ENCODE measurements around the gene NELFB.

NELFB gene

GRCh38 chr9:137294681-137295237 lies 39.6 kb downstream of the NELFB start:
- DNase-seq, result no peak

GRCh38 chr9:137295238-137295811 lies 40.2 kb downstream of the NELFB start:
- DNase-seq, result peak; percentile 41

DNA sequence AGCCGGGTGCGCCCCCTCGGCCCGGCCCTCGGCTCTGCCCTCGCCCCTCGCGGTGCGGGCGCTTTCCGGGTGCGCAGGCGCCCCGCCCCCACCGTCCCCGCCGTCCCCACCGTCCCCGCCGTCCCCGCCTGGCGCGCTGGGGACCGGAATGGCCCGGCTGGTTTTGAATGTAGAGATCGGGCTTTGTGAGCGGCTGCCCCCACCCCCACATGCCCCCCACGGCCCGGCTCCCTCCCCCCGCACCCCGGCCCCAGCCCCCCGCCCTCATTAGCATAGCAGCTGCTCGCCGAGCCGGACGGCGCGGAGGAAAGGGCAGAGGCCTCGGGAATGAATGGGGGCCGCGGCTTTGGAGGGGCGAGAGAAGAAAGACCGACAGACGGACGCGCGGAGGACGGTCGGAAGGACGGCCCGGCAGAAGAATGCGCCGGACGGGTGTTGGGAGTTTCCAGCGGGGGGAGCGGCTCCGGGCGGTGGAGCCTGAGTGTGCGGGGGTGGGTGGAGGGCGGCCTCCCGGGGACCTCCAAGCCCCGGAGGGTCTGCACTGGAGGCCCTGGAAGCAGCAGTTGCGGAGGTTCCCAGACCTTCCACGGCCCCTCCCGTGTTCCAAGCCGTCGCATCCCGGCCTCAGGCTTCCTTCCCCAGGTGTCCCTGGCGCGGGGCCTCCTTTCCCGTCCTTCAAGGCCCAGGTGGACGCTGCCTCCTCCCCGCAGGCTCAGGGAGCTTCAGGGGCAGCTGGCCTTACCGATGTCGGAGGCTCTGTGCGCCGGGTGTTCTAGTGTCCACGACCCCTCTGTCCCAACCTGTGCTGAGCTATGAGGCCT lies 40.9 kb downstream of the NELFB start:
- no peak for DNase-seq

DNA sequence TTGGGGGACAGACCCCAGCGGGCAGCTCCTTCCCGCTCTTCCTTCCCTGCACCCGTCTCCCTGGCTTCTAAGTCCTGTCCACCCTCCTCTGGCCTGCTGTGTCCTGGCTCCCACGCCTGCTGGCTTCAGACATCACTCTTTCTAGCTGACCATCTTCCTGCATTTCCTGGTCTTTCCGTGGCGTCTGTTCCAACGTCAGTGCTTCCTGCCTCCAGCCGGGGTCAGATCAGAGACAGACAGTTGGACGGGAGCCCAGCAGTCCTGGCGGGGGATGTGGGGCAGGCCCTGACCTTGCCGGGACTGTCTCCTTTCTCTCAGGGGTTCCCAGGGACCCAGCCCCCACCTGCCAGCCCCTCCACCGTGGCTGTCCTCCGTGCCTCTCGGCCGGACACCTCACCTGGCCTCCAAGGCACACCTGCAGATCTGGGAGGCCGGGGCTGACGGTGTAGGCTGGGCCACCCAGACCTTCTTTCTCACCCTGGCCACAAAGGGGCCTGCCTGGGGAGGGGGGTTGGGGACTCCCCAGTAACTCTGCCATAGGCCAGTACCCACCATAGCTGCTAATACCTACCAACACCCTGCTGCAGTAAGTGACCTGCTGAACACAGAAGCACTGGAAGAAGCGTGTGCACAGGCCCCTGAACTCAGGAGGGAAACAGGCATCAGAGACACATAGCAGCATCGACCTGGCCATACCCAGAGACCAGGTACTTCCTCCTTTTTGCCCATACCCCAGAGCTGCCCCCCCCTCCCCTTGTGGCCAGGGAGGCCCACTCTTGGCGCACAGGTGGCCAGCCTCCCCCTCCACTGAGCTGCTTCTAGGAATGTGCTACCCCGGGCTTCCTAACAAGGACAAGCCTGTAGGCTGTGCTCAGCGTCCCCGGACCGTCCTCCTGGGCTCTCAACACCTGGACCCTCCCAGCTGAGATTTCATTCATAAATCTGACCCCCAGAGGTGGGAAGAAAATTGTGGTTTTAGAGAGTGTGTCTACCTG lies 41.8 kb downstream of the NELFB start:
- DNase-seq, result no peak

GRCh38 chr9:137297966-137298365 lies 42.8 kb downstream of the NELFB start:
- DNase-seq, result no peak

DNA sequence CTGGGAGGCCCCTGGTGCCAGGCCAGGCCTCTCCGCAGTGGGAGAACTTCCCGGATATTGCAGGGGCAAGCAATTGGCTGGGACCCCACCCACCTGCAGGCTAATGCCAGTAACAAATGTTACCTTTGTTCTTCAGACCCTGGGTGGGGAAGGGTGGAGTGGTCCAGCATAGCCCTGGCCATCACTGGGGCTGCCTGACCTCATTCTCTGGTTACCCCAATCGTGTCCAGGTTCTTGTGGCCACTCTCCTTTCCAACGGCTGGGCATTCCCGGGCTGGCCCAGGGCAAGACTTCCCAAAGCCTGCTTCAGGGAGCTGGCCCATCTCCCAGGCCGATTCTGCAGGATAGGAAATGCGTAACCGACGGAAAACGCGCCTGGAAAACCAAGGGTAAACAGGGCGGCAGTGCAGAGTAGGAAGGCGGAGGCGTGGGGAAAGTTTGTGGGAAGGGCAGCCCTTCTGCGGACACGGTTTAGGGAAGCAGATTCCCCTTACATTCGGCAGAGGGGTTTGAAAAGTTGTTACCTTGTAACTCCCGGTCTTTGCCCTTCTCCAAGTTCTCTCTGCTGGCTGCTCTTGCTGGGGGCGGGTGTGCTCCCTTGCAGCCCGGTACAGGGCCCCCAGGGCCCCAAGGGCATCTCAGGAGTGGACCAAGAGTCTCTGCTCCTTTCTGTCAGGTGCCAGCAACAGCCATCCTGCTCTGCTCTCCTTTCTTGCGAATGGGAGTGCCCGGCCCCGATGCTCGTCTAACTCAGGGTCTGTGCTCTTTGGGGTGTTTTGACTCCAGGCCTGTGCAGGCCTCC lies 43.5 kb downstream of the NELFB start:
- DNase-seq, result no peak

DNA sequence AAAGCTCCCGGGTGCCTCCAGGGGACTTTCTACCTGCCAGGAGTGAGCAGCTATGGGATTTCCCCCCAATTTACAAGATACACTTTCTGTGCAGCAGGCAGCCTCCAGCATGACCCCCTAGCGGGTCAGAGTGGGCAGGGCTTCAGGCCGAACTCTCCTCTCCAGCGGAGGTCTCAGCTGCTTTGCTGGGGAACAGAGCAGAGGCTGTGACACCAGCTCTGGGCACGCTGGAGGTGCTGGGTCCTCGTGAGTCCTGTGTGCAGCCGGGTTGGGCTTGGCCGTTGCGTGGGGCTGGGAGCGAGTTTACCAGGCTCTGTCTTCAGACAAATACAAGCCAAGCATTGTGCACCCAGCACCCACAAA lies 44.1 kb downstream of the NELFB start:
- no peak for DNase-seq

- DNase-seq, result no peak
These were observed 44.8 kb downstream of the NELFB start for GRCh38 chr9:137299938-137300337.

DNA sequence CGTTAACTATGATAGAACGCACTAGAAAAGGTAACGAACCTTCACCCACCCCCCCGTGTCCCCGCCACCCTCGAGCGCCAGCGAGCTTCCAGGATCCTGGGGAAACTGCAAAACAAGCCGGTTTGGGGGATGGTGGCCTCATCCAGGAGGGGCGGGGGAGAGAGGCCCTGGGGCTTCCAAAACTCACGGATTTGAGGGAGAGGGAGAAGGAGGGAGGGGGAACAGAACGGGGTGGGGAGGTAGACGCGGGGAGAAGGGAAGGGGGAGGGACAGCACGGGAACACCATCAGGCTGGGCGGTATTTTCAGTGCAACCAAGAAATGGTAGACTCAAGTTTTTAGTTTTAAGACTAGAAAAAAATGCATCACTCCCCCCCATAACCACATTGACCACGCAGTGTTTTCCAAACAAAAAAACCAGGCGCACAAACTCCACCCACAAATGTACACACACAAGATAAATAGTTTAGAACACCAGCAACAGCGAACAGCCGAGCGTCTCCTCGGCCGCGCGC lies 45.5 kb downstream of the NELFB start:
- no peak for DNase-seq

GRCh38 chr9:137301081-137301947 lies 46.2 kb downstream of the NELFB start:
- no peak for DNase-seq

- DNase-seq, result peak; percentile 89
These were observed 47.0 kb downstream of the NELFB start, which contains the start of gene NRARP for GRCh38 chr9:137302118-137302448. NRARP (minus strand) TSS chr9:137302271; CDS start chr9:137301928, 343 bp downstream.

DNA sequence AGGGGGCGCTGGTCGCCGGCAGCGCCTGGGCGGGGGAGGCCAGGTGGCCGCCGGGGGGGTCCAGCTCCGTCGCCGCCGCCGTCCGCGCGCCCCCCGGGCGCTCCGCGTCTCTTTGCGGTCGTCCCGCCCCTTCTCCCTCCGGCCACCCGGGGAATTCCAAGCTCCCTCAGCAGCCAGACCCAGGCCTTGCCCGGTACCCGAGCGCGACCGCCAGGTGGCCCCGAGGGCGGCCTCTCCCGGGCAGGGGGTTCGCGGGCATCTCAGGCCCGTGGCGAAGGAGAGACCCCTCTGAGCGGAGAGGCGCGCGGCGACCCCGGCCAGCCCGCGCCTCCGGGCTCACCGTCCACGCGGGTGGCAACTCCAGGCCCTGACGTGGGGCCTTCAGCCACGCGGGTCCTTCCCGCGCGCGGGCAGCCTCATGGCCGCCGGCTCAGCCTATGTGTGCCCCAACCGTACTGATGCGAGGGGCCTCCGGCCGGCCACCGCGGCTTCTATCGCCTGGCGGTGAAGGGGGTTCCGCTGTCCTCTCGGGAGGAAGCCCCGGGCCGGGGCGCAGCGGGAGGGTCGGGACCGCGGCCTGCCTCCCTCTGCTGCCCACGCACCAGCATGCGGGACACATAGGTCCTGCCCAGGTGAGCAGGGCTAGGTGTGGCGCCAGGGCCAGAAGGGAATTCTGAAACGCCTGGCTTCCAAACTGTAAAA lies 47.5 kb downstream of the NELFB start:
- DNase-seq, result no peak

- DNase-seq, result no peak
These were observed 48.2 kb downstream of the NELFB start for GRCh38 chr9:137303151-137303892.

DNA sequence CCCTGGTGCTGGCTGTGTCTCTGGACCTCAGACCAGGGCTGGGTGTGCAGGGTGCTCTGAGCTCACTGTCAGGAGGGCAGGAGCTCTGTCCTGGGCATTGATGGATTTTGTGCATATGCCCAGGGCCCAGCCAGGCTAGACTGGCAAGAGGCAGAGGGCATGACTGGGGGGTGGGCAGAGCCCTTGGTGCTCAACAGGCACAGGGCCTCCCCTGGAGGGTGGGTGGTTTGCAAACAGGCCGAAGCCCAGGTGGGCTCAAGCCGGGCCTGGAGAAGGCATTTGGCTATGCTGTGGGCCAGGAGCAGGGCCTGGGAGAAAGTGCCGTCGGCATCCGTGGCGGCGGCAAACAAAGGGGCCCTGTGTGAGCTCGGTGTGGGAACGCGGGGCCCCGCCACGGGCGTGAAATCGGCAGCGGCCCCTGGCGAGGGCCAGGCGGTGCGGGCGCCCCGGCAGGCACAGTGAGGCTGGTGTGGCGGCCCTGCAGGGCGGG lies 48.8 kb downstream of the NELFB start:
- DNase-seq, result no peak

DNA sequence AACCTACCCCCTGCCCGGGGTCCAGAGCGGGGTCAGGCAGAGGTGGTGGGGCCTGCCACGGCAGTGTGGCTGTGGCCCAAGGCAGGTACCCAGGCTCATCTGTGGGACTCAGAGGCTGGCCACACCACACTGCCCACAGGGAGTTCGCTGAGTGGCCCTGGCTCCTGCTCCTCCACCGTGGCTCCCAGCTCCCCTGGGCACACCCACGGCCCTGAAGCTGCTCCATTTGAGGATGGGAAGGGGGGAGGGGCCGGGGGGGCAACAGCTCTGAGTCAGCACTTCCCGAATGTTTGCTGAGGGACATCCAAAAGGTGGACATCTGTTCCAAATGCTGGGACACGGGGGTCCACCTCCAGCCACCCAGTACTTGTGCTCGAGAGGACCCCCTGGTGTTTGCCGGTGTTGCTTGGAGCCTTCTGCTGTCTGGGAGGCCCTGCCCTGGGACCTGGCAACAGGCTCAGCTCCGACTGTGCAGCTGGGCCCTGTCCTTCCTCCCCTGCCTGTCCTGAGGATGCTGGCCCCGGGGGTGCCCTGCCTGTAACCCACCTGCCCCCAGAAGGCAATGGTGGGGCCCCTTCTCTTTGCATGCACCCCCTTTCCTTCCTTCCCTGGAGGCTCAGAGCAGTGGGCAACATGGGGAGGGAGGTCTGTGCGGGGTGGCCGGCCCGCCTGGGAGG lies 49.4 kb downstream of the NELFB start:
- DNase-seq, result no peak

GRCh38 chr9:137305060-137305797 lies 50.1 kb downstream of the NELFB start:
- peak; percentile 61 for DNase-seq

DNA sequence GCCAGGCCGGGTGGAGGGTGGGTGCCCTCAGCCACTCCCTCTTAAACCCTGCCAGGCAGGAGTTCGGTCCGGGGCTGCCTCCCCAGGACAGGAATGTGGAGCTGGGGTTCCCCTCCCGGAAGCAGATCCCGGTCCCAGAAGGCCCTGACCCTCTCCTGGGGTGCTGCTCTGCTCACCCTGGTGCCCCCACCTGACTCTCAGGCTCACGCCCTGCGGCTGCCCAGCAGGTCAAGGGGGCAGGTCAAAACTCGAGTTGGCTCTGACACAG lies 50.6 kb downstream of the NELFB start:
- no peak for DNase-seq

DNA sequence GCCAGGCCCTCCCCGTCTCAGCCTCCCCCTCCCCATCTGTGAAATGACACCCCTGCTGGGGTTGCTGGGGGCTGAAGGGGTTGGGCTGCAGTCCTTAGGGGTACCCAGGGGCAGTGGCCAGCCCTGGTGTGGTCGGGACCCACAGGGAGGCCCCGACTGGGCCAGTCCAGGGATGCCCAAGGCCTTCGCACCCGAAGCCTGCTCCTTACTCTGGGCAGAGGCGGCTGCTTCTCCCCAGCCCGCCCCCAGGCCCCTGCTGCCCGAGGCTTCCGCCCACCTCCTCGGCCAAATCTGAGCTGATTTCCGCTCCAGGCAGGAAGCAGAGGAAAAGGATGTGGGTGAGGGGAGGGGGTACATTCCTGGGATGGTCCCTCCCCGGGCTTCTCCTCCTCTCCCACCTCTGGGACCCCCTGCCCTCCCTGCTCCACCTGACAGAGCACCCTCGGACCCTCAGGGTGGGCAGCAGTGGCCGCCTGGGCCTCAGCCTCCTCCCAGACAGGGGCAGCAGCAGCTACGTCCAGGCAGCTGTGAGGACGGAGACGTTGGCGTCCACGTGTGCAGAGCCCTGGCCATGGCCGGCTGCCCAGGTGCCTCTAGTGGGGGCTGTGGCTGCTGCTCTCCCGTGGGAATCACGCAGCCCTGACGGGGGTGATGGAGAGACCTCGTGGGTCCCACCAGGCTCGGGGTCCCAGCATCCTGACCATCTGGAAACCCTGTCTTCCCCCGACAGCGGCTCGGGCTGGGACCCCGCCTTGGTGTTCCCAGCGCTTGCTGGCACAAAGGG lies 51.1 kb downstream of the NELFB start:
- DNase-seq, result no peak
